HG02852 (cell line): Measurements from ENCODE around the gene AXL.
A peak's percentile ranks its signal among the peaks of the same experiment; 100 is the strongest.

Experiments
- ATAC-seq: cut with Tn5 transposase; IDR thresholded peaks from one replicate; pipeline ENCODE4 v1.9.1; 2021; ENCODE audit warnings: mild to moderate bottlenecking, moderate library complexity; ENCODE audit not compliant: unreplicated experiment

AXL gene

DNA sequence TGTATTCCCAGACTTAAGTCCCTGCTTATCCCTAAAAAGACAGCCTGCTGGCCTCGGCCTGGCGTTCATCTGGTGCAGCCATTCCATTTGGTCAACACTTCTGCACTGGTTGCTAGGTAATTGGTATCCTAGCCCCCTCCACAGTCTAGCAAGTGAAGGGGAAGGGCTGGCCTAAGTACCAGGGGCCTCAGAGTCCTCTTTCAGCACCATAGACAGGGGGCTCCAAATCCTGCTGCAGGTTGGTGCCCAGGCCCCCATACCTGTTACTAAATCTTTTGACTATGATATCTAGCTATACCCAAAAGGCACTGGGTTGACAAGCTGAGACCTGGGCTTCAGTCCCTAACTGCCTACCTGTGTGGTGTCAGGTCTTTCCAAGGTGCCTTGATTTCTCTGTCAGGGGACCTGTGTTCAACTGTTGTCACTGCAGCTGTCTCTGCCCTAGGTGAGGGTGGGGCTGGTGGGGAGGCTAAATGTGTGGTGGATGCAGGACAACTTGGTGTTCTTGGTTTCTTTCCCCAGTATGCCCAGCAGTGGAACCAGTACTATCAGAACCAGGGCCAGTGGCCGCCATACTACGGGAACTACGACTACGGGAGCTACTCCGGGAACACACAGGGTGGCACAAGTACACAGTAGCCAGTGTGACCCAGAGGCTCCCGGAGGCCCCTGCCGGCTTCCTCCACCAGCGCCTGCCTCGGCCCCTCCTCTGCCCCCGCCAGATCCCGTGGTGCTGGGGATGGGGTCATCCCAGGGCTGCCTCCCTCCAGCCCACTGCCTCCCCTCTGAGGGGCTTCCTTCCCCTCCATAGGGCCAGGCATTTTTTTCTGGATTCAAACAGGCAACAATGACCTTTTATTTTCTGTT is 87.1 kb downstream of the AXL start:
- ATAC-seq = no peak

DNA sequence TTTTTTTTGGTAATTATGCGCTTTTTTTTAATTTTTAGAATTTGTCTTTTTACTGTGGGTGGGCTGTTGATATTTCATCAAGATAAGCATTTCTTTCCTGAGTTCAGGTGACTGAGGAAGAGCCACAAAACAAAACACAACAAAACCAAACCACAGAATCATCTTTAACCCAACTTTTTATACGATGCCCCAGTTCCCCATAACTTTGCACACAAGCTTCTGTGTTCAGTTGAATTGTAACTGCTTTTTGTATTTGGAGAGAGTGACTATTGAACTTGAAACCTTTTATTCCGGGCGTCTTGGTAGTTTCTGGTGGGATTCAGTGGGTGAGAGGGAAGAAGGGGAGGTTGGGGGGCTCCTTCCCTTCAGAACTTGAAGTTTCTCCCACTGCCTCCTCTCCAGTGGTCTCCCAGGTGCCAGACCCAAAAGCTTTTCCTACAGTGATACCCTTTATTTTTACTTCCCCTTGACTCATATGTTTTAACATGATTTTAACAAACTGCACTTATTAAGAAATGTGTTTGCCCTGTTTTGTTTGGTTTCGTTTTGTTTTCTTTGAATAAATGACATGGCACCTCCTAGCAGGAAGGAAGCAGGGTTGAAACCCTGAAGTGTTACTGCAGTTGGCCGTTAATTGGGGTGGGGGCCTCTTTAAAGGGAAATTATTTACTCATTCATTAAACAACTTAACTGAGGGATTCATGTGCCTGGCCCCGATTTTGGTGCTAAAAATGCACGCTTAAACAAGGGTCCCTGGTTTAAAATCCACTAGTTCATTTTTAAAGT is 88.3 kb downstream of the AXL start:
- ATAC-seq = no peak

DNA sequence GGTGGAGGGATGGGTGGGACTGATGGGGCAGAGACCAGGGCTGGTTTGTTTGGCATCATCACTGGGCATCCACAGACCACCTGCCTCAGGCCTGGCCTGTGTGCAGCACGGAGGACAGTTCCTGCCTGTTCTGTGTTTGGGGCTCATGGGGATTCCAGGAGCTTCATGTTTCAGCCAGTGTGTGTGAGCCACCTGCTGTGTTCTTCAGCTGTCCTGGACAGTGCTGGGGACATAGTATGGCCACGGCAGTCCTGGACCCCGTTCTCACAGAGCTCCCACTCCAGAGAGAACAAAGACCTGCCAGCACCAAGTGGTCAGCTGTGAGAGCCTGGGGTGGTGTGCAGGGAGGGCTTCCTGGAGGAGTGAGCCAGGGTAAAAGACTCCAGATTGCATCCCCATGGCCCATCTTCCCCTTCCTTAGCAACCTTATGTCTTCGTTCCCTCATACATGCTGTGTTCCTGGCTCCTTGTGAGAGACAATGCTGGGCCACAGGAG is 89.0 kb downstream of the AXL start:
- ATAC-seq = no peak

DNA sequence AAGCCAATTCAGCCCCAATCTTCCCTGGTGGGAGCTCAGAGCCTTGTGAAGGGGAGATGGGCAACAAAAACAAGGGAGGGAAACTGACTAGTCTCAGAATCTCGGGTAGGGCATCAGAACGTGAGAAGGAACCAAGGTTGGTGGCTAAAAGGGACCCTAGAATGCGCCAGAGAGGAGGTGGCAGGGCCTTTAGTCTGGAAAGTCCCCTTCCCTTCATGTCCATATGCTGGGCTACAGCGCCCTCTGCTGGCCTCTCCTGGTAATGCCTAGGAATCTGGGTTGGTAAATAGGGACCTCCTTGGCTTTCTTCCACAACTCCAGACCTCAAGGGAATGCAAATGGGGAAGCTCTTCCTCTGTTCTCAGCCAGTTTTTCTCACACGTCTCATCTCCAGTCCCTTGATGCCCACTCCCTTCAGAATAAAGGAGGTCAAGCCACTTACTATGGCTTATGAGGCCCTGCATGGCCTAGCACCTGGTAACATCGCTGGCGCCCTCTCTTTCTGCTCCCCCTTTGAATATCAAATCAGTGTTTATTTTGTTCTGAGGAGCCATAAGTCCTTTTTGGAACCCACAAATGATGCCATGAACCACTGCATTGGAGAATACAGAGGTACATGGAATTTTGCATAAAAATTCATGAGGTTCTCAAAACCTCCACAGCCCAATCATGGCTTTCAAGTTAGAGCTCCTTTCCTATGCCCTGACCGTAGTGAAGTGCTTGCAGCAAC is 89.6 kb downstream of the AXL start:
- no peak for ATAC-seq

DNA sequence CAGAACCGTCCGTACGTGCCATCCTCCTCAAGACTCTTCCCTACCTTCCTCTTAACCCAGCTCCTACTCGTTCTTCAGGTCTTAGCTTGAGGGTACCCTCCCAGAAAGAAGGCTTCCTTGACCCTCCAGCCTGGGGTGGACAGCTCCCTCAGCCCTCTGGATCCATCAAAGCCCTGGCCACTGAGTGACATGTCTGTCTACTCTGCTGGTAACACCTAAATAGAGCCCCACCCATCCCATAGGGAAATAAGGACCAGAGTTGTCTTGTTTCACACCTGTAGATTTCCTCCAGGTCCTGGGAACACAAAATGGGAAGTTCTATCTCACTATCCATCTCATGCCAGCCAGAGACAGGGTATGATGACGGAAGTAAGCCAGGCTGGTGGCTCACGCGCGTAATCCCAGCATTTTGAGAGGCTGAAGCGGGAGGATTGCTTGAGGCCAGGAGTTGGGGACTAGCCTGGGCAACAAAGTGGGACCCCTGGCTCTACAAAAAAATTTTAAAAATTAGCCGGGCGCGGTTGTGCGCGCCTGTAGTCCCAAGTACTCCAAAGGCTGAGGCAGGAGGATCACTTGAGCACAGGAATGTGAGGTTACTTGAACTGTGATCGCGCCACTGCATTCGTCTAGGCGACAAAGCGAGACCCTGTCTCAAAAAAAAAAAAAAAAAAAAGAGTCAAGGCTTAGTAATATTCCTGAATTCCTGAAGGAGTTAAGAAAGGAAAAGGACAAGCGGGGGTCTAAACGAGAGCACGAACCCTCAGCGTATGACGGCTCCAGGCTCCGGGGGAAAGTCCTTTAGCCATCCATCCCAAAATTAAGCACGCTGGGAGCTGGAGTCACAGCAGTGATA is 90.4 kb downstream of the AXL start:
- ATAC-seq = no peak

DNA sequence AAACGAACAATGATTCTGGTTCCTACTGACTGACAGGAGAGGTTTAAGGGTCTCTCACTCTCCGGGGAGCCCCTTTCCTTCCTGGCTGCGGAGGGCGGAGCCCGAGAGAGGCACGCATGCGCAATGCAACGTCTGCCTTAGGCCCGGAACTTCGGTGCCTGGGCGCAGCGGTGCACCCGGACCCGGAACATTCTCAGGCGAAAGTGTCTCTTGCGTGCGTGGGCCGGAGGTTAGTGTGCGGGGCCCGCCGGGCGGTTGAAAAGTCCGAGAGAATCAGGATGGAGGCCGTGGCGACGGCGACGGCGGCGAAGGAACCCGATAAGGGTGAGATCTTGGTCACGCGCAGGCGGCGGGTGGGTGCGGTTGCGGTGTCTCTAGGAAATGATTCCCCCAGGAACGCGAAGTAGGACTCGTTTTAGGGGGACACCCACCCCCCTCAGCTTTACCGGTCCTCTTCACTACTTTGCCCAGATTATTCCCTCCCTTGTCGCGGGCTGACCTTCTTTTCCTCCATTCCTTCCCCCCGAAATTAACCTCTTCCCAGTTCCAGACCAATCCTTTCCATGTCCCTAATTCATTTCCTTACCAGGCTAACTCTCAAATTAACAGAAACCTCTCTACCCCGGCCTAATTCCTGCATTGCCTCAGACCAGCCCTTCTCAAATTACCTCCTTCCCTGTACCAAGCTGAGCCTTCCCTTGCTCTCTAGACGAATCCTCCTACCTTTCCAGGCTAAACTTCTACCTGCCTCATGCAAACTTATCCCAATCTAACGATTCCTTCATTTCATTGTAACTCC is 91.2 kb downstream of the AXL start, which contains the start of gene CCDC97:
TSS of gene CCDC97 (plus strand) at position 140 of the 799 bp plus-strand sequence. CDS start at position 279, 139 bp downstream.
- peak; percentile 75 for ATAC-seq

DNA sequence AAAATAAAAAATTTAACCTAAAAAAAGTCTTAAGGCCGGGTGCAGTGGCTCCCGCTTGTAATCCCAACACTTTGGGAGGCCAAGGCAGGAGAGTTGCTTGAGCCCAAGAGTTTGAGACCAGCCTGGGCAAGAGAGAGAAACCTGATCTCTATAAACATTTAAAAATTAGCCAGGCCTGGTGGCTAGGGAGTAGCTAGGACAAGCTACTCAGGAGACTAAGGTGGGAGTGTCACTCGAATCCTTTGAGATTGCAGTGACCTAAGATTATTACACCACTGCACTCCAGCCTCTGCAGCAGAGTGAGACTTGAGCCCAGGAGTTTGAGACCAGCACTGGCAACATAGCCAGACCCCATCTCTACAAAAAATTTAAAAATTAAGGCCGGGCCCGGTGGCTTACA is 92.0 kb downstream of the AXL start:
- ATAC-seq = no peak
